Measurements from ENCODE around the gene NUP153. TPM values are rescaled to one million over a fixed set of nuclear protein-coding genes. Genes with fewer than 3 reads are reported as not detected.

The NUP153 gene
- total and polyA plus RNA-seq, 11 donors: 3.7 to 31.7 (median 25.4) TPM

DNA sequence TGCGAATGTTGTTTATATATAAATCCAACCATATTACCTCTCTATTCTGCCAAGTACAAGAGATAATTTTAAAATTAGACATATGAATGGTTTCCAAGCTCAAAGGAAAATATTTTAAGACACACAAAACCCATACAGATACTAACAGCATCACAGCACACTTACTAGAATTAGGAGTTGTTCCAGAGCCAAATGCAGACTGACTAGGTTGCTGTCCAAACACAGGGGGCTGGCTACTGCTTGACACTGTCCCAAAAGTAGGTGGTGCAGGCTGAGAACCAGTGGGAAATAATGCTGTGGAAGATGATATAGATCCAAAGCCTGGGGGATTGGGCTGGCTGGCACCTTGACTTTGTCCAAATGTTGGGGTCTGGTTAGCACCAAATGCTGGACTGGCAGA is 82.3 kb downstream of the NUP153 start:
- H3K27me3 ChIP-seq: no peaks in the 10 kb centered on the region
- peaks cover 0 to 41% (median 10%) of the 10 kb centered on the region in 12 donors for H3K4me1 ChIP-seq
- TF ChIP-seq POLR2A (IDR thresholded peaks at IDR 0.05) (no peak), CTCF (IDR thresholded peaks at IDR 0.05) (no peak)
- intact Hi-C loops (cut with DNase I): no loop called here
- H3K36me3 ChIP-seq: peaks cover 0 to 94% (median 81%) of the 10 kb centered on the region in 9 donors
- H3K4me3 ChIP-seq: no peak overlapping the region
- DNase-seq: no peak
- H3K27ac ChIP-seq: peak overlapping the region in 5 of 12 donors; percentile 9 to 59 (median 12)
- no peaks in the 10 kb centered on the region for H3K9me3 ChIP-seq
- 47 to 72% (median 62%) methylated on average over 1 of the region's 1 CpG for whole genome bisulfite sequencing, 4 donors
- peak; percentile 74 to 88 (median 80) for ATAC-seq

DNA sequence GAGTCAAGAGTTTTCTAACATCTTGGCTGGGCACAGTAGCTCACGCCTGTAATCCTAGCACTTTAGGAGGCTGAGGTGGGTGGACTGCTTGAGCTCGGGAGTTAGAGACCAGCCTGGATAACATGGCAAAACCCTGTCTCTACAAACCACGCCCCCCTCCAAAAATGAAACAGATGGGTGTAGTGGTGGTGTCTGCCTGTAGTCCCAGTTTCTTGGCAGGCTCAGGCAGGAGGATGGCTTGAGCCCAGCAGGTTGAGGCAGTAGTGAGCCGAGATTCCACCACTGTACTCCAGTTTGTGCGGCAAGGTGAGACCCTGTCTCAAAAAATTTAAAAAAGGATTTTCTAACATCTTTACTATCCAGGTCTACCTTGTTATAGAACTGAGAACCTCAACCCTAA is 84.6 kb downstream of the NUP153 start:
- 64 to 74% (median 72%) methylated on average over 5 of the region's 5 CpGs for WGBS, 4 donors
- Histone ChIP-seq H3K4me1 (peaks cover 0 to 22% (median 0%) of the 10 kb centered on the region in 12 donors), H3K4me3 (no peak overlapping the region), H3K36me3 (peaks cover 0 to 90% (median 74%) of the 10 kb centered on the region in 9 donors), H3K27ac (no peak overlapping the region), H3K9me3 (no peaks in the 10 kb centered on the region), H3K27me3 (no peaks in the 10 kb centered on the region)
- peak; percentile 53 to 63 (median 61) for ATAC-seq
- no peak for TF ChIP-seq POLR2A (IDR thresholded peaks at IDR 0.05)
- TF ChIP-seq CTCF (IDR thresholded peaks at IDR 0.05): no peak
- intact Hi-C loops (cut with DNase I): no loop called here
- peak in 3 of 5 donors; percentile 16 to 35 (median 31) for DNase-seq

DNA sequence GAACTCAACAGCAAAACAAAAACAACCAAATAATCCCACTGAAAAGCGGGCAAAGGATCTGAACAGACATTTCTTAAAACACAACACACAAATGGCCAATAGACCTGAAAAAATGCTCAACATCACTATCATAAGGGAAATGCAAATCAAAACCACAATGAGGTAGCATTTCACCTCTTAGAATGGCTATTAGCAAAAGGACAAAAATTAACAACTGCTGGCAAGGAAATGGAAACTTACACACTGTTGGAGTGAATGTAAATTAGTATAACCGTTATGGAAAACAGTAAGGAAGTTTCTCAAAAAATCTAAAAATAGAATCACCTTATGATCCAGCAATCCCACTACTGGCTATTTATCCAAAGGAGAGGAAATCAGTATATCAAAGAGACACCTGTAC is 85.7 kb downstream of the NUP153 start:
- H3K4me3 ChIP-seq: no peak overlapping the region
- H3K27ac ChIP-seq: no peak overlapping the region
- intact Hi-C loops (cut with DNase I): no loop called here
- H3K9me3 ChIP-seq: no peaks in the 10 kb centered on the region
- TF ChIP-seq POLR2A (IDR thresholded peaks at IDR 0.05) (no peak), CTCF (IDR thresholded peaks at IDR 0.05) (no peak)
- H3K4me1 ChIP-seq: peaks cover 0 to 22% (median under 1%) of the 10 kb centered on the region in 12 donors
- H3K27me3 ChIP-seq: no peaks in the 10 kb centered on the region
- no peak for ATAC-seq
- DNase-seq: no peak
- H3K36me3 ChIP-seq: peaks cover 0 to 90% (median 74%) of the 10 kb centered on the region in 9 donors
- WGBS, 4 donors: 64 to 74% (median 72%) methylated on average over 2 of the region's 2 CpGs

- H3K4me3 ChIP-seq: no peak overlapping the region
- peaks cover 0 to 6% (median 0%) of the 10 kb centered on the region in 12 donors for H3K4me1 ChIP-seq
- peaks cover 0 to 73% (median 53%) of the 10 kb centered on the region in 9 donors for H3K36me3 ChIP-seq
- no peaks in the 10 kb centered on the region for H3K9me3 ChIP-seq
- intact Hi-C loops (cut with DNase I): loop anchor here in 1 of 10 donors (10.0 kb wide), 1 partner anchor 169 kb away; no protein-coding TSS in a partner anchor
- no peak overlapping the region for H3K27ac ChIP-seq
- ATAC-seq (no peak), DNase-seq (no peak)
- TF ChIP-seq POLR2A (IDR thresholded peaks at IDR 0.05) (no peak), CTCF (IDR thresholded peaks at IDR 0.05) (no peak)
- H3K27me3 ChIP-seq: no peaks in the 10 kb centered on the region
- 63 to 75% (median 65%) methylated on average over 4 of the region's 4 CpGs for WGBS, 4 donors
These were observed 90.9 kb downstream of the NUP153 start for GRCh38 chr6:17615794-17616193.
